ENCODE results near the gene NFILZ. TPM values are rescaled to one million over a fixed set of nuclear protein-coding genes. Genes with fewer than 3 reads are reported as not detected.

The NFILZ gene
- total and polyA plus RNA-seq, 2 of the 8 experiments (the other 6 are each of a cell fraction or from before 2014, with no cell fraction given), result not detected

DNA sequence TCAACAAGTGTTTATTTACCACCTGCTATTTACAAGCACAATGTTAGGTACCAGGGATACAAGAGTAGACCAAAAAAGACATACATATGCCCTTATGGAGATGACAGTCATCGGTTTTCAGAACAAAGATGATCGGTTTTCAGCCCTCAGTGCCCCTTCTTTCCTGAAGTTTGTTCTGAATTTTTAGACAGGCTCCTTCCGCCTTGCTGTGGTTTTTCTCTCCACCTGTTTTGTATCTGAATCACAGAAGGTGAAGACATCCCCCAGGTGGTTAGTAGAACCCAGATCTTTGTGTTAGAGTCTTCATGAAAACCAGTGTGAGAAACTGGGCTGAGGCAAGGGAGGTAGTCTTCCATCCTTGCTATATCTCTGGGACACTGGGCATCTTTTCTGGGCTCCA, 44.6 kb downstream of the NFILZ start:
- no peak overlapping the region for H4K91ac ChIP-seq (replicated peaks; ENCODE audit: insufficient read length, low read length)
- H3K4me2 ChIP-seq (ENCODE audit: insufficient read depth in 1 of 2, low read depth in 2 of 2, low read length in 2 of 2), result no peak overlapping the region
- H2AK5ac ChIP-seq (ENCODE audit: low read depth, low read length), result no peak overlapping the region
- H2AFZ ChIP-seq (ENCODE audit: low read length), result no peak overlapping the region
- no peak overlapping the region for H3K18ac ChIP-seq (ENCODE audit: extremely low read depth, low read length)
- no peak overlapping the region for H3K56ac ChIP-seq (replicated peaks; ENCODE audit: insufficient read length, low read depth, low read length)
- H2BK12ac ChIP-seq (ENCODE audit: low read depth, low read length), result no peak overlapping the region
- ChIA-PET CTCF (ENCODE audit: partially characterized antibody) (interaction anchor here (1.1 kb wide), 1 partner anchor 19 kb away, joined by 5 read pairs; no protein-coding TSS in a partner anchor), POLR2A (ENCODE audit: partially characterized antibody) (no interaction called here)
- H3K4ac ChIP-seq (replicated peaks; ENCODE audit: insufficient read length, low read depth, low read length), result no peak overlapping the region
- no peak overlapping the region for H2BK15ac ChIP-seq (ENCODE audit: low read length)
- H4K8ac ChIP-seq (ENCODE audit: extremely low read depth, insufficient read depth, low read length), result no peak overlapping the region
- H2BK120ac ChIP-seq (replicated peaks; ENCODE audit: low read depth, low read length), result no peak overlapping the region
- H3K79me2 ChIP-seq (ENCODE audit: control insufficient read depth in 1 of 2, insufficient read depth in 2 of 2, low read length in 2 of 2), result no peaks in the 10 kb centered on the region
- H3K27me3 ChIP-seq (replicated peaks in 1 of 4; ENCODE audit: control insufficient read depth in 3 of 4, extremely low read depth in 1 of 4, insufficient read depth in 3 of 4, low read length in 3 of 4), result no peaks in the 10 kb centered on the region
- no peak overlapping the region for H3K4me3 ChIP-seq (ENCODE audit: extremely low read depth in 1 of 4, insufficient read depth in 2 of 4, low read depth in 3 of 4, low read length in 4 of 4)
- no peak overlapping the region for H2BK5ac ChIP-seq (ENCODE audit: low read depth, low read length)
- H3K4me1 ChIP-seq (replicated peaks in 1 of 4; ENCODE audit: control insufficient read depth in 3 of 4, insufficient read depth in 4 of 4, low read length in 3 of 4), result no peaks in the 10 kb centered on the region
- no peak overlapping the region for H3K14ac ChIP-seq (ENCODE audit: insufficient read length)
- DNase-seq (ENCODE audit: low read depth in 1 of 2, low spot score in 2 of 2), result no peak
- no peaks in the 10 kb centered on the region for H3K36me3 ChIP-seq (ENCODE audit: control insufficient read depth in 2 of 4, insufficient read depth in 4 of 4, low read length in 3 of 4)
- H3K79me1 ChIP-seq (ENCODE audit: low read depth, low read length), result no peaks in the 10 kb centered on the region
- no peak overlapping the region for H3K23ac ChIP-seq (ENCODE audit: insufficient read length)
- no peak for FAIRE-seq
- H3K9ac ChIP-seq (replicated peaks in 1 of 4; ENCODE audit: extremely low read depth in 1 of 4, low read depth in 3 of 4, low read length in 3 of 4), result no peak overlapping the region
- H4K5ac ChIP-seq (ENCODE audit: insufficient read length, low read depth, low read length), result no peak overlapping the region
- peaks cover 22 to 26% of the 10 kb centered on the region in 2 experiments; a peak in 3 of 4 replicates for H3K9me3 ChIP-seq (ENCODE audit: insufficient read depth in 2 of 2, low read depth in 1 of 2, low read length in 1 of 2)
- H2BK20ac ChIP-seq (ENCODE audit: low read length), result no peak overlapping the region
- H3K27ac ChIP-seq (ENCODE audit: low read depth, low read length), result no peak overlapping the region
- no peaks in the 10 kb centered on the region for H4K20me1 ChIP-seq (replicated peaks in 1 of 2; ENCODE audit: control insufficient read depth in 1 of 2, insufficient read depth in 2 of 2, low read length in 2 of 2)
- WGBS, 2 experiments (ENCODE audit: extremely low coverage in 1 of 2, insufficient coverage in 1 of 2, insufficient read length in 1 of 2, insufficient replicate concordance in 2 of 2, low coverage in 1 of 2, low lambda C conversion rate in 2 of 2, missing lambda C conversion rate in 1 of 2), result 93% methylated on average over 3 of the region's 3 CpGs; no CpG with 5 or more reads in 1 of the 2 experiments
- peaks cover 9% of the 10 kb centered on the region; the same call in 1 of the 2 replicates for H3K23me2 ChIP-seq (ENCODE audit: low read depth, low read length)
- TF ChIP-seq HDAC2 (IDR thresholded peaks at IDR 0.05; ENCODE audit: borderline replicate concordance in 1 of 2, low read depth in 2 of 2, low read length in 2 of 2) (no peak), SUZ12 (IDR thresholded peaks at IDR 0.05; ENCODE audit: low read length) (no peak)
- TF ChIP-seq, protein P1, sequence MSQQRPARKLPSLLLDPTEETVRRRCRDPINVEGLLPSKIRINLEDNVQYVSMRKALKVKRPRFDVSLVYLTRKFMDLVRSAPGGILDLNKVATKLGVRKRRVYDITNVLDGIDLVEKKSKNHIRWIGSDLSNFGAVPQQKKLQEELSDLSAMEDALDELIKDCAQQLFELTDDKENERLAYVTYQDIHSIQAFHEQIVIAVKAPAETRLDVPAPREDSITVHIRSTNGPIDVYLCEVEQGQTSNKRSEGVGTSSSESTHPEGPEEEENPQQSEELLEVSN (IDR thresholded peaks at IDR 0.05), result no peak

Data from H1 (cell line).